Measurements from ENCODE around the gene SEPTIN8.
"Not testable (repeated sequence)": the region's sequence is repeated elsewhere in the genome, so short reads cannot be mapped to it uniquely, and the experiment has no call there.

Gene SEPTIN8

DNA sequence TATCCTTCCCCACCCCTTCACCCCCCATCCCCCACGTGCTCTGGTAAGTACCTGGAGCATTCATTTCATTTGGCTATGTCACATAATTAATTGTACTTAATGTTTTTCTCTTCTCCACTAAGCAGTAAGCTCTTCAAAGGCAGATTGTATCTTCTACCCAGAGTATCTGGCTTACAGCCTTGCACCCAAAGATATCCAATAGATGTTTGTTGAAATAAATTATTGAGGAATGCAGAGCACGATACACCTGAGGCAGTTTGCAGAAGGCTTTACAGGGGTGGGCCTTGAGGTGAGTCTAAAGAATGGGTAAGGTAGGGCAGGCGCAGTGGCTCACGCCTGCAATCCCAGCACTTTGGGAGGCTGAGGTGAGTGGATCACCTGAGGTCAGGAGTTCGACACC, 33.6 kb upstream of the SEPTIN8 start:
- Histone ChIP-seq H3K36me3 (ENCODE audit: control insufficient read depth, insufficient read depth, low read length) (no peaks in the 10 kb centered on the region), H3K9me3 (ENCODE audit: control insufficient read depth, low read length) (no peaks in the 10 kb centered on the region), H3K27ac (ENCODE audit: low read depth, low read length, severe bottlenecking) (no peak overlapping the region), H3K4me1 (ENCODE audit: control insufficient read depth, insufficient read depth, low read length, poor library complexity, severe bottlenecking) (no peaks in the 10 kb centered on the region), H3K4me3 (ENCODE audit: extremely low read depth, insufficient read depth, low read length, poor library complexity, severe bottlenecking) (no peak overlapping the region)
- WGBS, 2 experiments (ENCODE audit: insufficient coverage in 2 of 2): 84 to 90% methylated on average over 3 to 4 of the region's 5 CpGs

DNA sequence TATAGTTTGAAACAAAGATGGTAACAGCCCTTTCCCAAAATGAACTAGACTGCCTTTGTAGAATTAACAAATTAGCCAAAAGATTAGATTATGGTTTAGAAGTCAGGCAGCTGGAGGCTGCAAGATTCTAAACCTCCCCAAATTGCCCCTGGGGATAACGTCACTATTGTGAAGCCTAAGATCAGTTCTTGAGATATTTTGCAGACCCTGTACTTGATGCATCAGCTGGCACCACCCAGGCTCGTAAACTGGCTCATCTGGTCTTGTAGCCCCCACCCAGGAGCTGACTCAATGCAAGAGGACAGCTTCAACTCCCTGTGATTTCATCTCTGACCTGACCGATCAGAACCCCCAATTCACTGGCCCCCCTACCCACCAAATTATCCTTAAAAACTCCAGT, 31.8 kb upstream of the SEPTIN8 start:
- Histone ChIP-seq H3K4me1 (ENCODE audit: control insufficient read depth, insufficient read depth, low read length, poor library complexity, severe bottlenecking) (no peaks in the 10 kb centered on the region), H3K36me3 (ENCODE audit: control insufficient read depth, insufficient read depth, low read length) (no peaks in the 10 kb centered on the region), H3K4me3 (ENCODE audit: extremely low read depth, insufficient read depth, low read length, poor library complexity, severe bottlenecking) (no peak overlapping the region), H3K9me3 (ENCODE audit: control insufficient read depth, low read length) (no peaks in the 10 kb centered on the region), H3K27ac (ENCODE audit: low read depth, low read length, severe bottlenecking) (no peak overlapping the region)
- 48 to 85% methylated on average over 2 to 3 of the region's 3 CpGs for WGBS, 2 experiments (ENCODE audit: insufficient coverage in 2 of 2)

DNA sequence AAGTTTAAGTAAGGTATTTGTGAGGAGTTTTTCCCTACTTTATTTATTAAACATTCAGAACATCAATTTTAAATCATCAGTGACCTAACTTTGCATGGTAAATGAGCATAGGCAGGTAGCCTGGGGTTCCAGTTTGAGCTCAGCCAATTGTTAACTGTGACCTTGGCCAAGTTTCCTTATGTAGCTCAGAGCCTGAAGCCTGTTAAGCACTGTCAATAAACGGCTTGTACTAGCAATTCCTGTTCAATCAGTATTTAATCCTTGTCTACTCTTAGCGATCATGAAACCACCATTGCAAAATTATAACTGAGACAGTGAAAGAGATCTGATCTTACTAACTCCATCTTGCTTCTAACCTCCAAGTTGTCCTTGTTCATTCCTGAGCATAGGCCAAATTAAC, 31.4 kb upstream of the SEPTIN8 start:
- H3K36me3 ChIP-seq (ENCODE audit: control insufficient read depth, insufficient read depth, low read length): no peaks in the 10 kb centered on the region
- H3K4me1 ChIP-seq (ENCODE audit: control insufficient read depth, insufficient read depth, low read length, poor library complexity, severe bottlenecking): no peaks in the 10 kb centered on the region
- H3K27ac ChIP-seq (ENCODE audit: low read depth, low read length, severe bottlenecking): no peak overlapping the region
- WGBS, 2 experiments (ENCODE audit: insufficient coverage in 2 of 2): 71% methylated on average over 2 of the region's 2 CpGs; no CpG with 5 or more reads in 1 of the 2 experiments
- H3K4me3 ChIP-seq (ENCODE audit: extremely low read depth, insufficient read depth, low read length, poor library complexity, severe bottlenecking): no peak overlapping the region
- H3K9me3 ChIP-seq (ENCODE audit: control insufficient read depth, low read length): no peaks in the 10 kb centered on the region

DNA sequence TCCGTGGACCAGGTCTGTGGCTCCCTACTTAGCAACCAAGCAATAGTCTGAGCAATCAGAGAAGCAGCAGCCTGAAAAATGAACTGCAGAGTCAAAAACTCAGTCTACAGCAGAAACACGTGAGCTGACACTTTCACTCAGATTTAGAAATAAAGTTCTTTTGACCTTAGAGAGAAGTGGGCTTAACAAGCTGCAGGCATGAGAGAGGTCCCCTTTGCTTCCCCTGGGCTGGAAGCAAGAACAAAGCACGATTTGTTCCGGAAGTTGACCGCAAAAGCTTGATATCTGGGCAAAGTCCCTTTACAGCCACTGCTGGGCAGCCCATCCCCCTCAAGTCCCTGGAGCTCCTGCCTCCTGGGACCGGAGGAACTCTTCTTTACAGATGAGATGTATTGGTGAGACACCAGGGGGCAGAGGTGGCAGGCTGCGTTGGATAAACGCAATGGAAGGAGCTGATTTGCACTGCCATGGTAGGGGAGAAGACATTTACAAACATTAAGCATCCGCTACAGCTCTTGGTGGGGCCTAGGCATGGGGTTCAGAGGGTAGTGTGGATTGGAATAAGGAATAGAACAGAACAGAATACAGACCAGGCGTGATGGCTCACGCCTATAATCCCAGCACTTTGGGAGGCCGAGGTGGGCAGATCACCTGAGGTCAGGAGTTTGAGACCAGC, 30.3 kb upstream of the SEPTIN8 start:
- no peaks in the 10 kb centered on the region for H3K36me3 ChIP-seq (ENCODE audit: control insufficient read depth, insufficient read depth, low read length)
- H3K4me1 ChIP-seq (ENCODE audit: control insufficient read depth, insufficient read depth, low read length, poor library complexity, severe bottlenecking): no peaks in the 10 kb centered on the region
- H3K4me3 ChIP-seq (ENCODE audit: extremely low read depth, insufficient read depth, low read length, poor library complexity, severe bottlenecking): no peak overlapping the region
- 53 to 58% methylated on average over 10 to 12 of the region's 12 CpGs for WGBS, 2 experiments (ENCODE audit: insufficient coverage in 2 of 2)
- no peaks in the 10 kb centered on the region for H3K9me3 ChIP-seq (ENCODE audit: control insufficient read depth, low read length)
- H3K27ac ChIP-seq (ENCODE audit: low read depth, low read length, severe bottlenecking): no peak overlapping the region

DNA sequence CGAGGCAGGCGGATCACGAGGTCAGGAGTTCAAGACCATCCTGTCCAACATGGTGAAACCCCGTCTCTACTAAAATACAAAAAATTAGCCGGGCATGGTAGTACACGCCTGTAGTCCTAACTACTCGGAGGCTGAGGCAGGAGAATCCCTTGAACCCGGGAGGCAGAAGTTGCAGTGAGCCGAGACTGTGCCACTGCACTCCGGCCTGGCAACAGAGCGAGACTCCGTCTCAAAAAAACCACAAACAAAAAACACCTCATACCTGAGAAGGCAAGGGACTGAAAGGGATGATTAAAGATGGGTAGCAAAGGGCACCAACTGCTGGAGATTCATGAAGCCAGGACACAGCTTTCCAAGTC, 29.7 kb upstream of the SEPTIN8 start:
- H3K9me3 ChIP-seq (ENCODE audit: control insufficient read depth, low read length); H3K4me1 ChIP-seq (ENCODE audit: control insufficient read depth, insufficient read depth, low read length, poor library complexity, severe bottlenecking); H3K36me3 ChIP-seq (ENCODE audit: control insufficient read depth, insufficient read depth, low read length); H3K27ac ChIP-seq (ENCODE audit: low read depth, low read length, severe bottlenecking); H3K4me3 ChIP-seq (ENCODE audit: extremely low read depth, insufficient read depth, low read length, poor library complexity, severe bottlenecking): not testable (repeated sequence)
- 90 to 97% methylated on average over 9 of the region's 12 CpGs for WGBS, 2 experiments (ENCODE audit: insufficient coverage in 2 of 2)

DNA sequence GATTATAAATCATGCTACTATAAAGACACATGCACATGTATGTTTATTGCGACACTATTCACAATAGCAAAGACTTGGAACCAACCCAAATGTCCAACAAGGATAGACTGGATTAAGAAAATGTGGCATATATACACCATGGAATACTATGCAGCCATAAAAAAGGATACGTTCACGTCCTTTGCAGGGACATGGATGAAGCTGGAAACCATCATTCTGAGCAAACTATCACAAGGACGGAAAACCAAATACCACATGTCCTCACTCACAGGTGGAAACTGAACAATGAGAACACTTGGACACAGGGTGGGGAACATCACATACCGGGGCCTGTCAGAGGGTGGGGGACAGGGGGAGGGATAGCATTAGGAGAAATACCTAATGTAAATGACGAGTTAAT, 28.8 kb upstream of the SEPTIN8 start:
- not testable (repeated sequence) for H3K27ac ChIP-seq (ENCODE audit: low read depth, low read length, severe bottlenecking); H3K4me1 ChIP-seq (ENCODE audit: control insufficient read depth, insufficient read depth, low read length, poor library complexity, severe bottlenecking); H3K4me3 ChIP-seq (ENCODE audit: extremely low read depth, insufficient read depth, low read length, poor library complexity, severe bottlenecking); H3K9me3 ChIP-seq (ENCODE audit: control insufficient read depth, low read length); H3K36me3 ChIP-seq (ENCODE audit: control insufficient read depth, insufficient read depth, low read length)
- 83 to 86% methylated on average over 2 of the region's 6 CpGs for WGBS, 2 experiments (ENCODE audit: insufficient coverage in 2 of 2)

DNA sequence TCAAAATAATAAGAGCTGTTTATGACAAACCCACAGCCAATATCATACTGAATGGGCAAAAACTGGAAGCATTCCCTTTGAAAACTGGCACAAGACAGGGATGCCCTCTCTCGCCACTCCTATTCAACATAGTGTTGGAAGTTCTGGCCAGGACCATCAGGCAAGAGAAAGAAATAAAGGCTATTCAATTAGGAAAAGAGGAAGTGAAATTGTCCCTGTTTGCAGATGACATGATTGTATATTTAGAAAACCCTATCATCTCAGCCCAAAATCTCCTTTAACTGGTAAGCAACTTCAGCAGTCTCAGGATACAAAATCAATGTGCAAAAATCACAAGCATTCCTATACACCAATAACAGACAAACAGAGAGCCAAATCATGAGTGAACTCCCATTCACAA, 27.2 kb upstream of the SEPTIN8 start:
- H3K36me3 ChIP-seq (ENCODE audit: control insufficient read depth, insufficient read depth, low read length); H3K4me3 ChIP-seq (ENCODE audit: extremely low read depth, insufficient read depth, low read length, poor library complexity, severe bottlenecking); H3K4me1 ChIP-seq (ENCODE audit: control insufficient read depth, insufficient read depth, low read length, poor library complexity, severe bottlenecking); H3K27ac ChIP-seq (ENCODE audit: low read depth, low read length, severe bottlenecking); H3K9me3 ChIP-seq (ENCODE audit: control insufficient read depth, low read length): not testable (repeated sequence)
- no CpG with 5 or more reads among the region's 1 CpG for WGBS, 2 experiments (ENCODE audit: insufficient coverage in 2 of 2)

DNA sequence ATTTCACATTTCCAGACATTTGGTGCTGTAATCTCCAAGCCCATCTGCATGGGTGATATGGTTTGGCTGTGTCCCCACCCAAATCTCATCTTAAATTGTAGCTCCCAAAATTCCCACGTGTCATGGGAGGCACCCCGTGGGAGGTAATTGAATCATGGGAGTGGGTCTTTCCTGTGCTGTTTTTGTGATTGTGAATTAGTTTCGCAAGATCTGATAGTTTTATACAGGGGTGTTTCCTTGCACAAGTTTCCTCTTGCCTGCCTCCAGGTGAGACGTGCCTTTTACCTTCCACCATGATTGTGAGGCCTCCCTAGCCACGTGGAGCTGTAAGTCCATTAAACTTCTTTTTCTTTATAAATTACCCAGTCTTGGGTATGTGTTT, 25.6 kb upstream of the SEPTIN8 start:
- H3K27ac ChIP-seq (ENCODE audit: low read depth, low read length, severe bottlenecking); H3K4me3 ChIP-seq (ENCODE audit: extremely low read depth, insufficient read depth, low read length, poor library complexity, severe bottlenecking); H3K4me1 ChIP-seq (ENCODE audit: control insufficient read depth, insufficient read depth, low read length, poor library complexity, severe bottlenecking); H3K9me3 ChIP-seq (ENCODE audit: control insufficient read depth, low read length); H3K36me3 ChIP-seq (ENCODE audit: control insufficient read depth, insufficient read depth, low read length): not testable (repeated sequence)
- WGBS, 2 experiments (ENCODE audit: insufficient coverage in 2 of 2): 100% methylated on average over 1 of the region's 5 CpGs; no CpG with 5 or more reads in 1 of the 2 experiments

DNA sequence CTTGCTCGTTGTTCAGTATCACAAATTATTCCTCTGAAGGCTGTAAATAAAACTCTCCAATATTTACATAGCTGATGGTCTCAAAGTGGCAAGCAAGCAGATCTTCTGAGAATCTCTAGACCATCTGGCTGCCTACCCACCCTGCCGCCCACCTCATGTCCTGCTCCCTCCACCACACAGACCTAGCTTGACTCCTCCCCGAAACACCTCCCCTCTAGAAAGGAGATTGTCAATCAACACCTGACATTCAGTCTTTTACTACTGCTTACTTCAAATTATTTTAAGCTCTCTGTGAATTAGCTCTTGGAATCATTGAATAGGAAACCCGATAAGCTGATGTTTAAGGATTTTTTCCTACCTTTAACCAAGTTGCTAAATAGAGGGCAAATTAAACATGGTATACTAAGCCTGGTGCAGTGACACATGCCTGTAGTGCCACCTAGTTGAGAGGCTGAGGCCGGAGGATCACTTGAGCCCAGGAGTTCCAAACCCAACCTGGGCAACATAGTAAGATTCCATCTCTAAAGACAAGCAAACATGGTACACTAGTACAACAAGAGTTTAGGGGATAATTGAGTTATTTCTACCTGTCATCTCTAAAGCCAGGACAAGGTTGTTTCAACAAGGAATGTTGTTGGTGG, 25.1 kb upstream of the SEPTIN8 start:
- WGBS, 2 experiments (ENCODE audit: insufficient coverage in 2 of 2): 93 to 100% methylated on average over 3 of the region's 5 CpGs

DNA sequence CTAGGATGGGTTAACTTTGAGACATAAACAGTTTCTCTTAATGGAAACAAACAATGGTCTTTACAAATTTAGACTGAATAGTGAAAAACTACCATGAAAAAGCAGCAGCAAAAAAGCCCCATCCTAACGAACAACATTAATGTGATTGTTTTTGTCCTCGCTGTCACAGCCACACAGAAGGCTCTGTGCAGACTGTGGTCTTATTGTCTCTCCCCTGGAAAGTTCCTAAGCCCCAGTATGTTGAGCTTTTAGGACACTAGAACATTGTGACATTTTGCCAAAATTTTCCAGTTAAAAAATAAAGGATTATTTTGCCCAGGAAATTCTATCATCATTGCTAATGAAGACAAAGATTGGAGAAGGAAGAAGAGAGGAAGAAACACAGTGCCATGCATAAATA, 23.5 kb upstream of the SEPTIN8 start:
- peaks cover 7% of the 10 kb centered on the region for H3K4me1 ChIP-seq (ENCODE audit: control insufficient read depth, insufficient read depth, low read length, poor library complexity, severe bottlenecking)
- no peaks in the 10 kb centered on the region for H3K9me3 ChIP-seq (ENCODE audit: control insufficient read depth, low read length)
- no peak overlapping the region for H3K27ac ChIP-seq (ENCODE audit: low read depth, low read length, severe bottlenecking)
- H3K36me3 ChIP-seq (ENCODE audit: control insufficient read depth, insufficient read depth, low read length): no peaks in the 10 kb centered on the region
- no peak overlapping the region for H3K4me3 ChIP-seq (ENCODE audit: extremely low read depth, insufficient read depth, low read length, poor library complexity, severe bottlenecking)
- WGBS, 2 experiments (ENCODE audit: insufficient coverage in 2 of 2): 73 to 75% methylated on average over 2 of the region's 2 CpGs

More for the DNA sequence above, 25.1 kb upstream of the SEPTIN8 start:
- no peaks in the 10 kb centered on the region for H3K36me3 ChIP-seq (ENCODE audit: control insufficient read depth, insufficient read depth, low read length)
- H3K4me1 ChIP-seq (ENCODE audit: control insufficient read depth, insufficient read depth, low read length, poor library complexity, severe bottlenecking): peaks cover 7% of the 10 kb centered on the region
- H3K27ac ChIP-seq (ENCODE audit: low read depth, low read length, severe bottlenecking): no peak overlapping the region
- no peaks in the 10 kb centered on the region for H3K9me3 ChIP-seq (ENCODE audit: control insufficient read depth, low read length)
- H3K4me3 ChIP-seq (ENCODE audit: extremely low read depth, insufficient read depth, low read length, poor library complexity, severe bottlenecking): no peak overlapping the region

DNA sequence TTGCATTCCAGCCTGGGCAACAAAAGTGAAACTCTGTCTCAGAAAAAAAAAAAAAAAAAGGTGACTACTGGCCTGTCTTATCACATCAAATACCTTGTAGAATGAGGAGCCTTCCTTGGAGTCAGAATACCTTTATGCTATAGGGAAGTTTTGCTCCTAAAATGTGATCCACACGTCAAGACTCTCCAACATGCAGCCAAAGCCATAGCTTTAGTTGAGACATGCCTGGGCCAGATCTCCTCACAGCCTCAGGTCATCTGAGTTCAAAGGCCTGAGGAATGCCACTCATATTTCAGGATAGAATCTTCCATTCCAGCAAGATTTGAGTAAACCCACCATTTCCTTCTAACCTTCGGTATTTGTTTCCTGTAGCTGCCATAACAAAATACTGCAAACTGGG, 22.4 kb upstream of the SEPTIN8 start:
- WGBS, 2 experiments (ENCODE audit: insufficient coverage in 2 of 2): 79 to 91% methylated on average over 1 to 2 of the region's 2 CpGs

More for the DNA sequence above, 22.4 kb upstream of the SEPTIN8 start:
- H3K4me3 ChIP-seq (ENCODE audit: extremely low read depth, insufficient read depth, low read length, poor library complexity, severe bottlenecking): no peak overlapping the region
- H3K9me3 ChIP-seq (ENCODE audit: control insufficient read depth, low read length): no peaks in the 10 kb centered on the region
- peaks cover 7% of the 10 kb centered on the region for H3K4me1 ChIP-seq (ENCODE audit: control insufficient read depth, insufficient read depth, low read length, poor library complexity, severe bottlenecking)
- no peak overlapping the region for H3K27ac ChIP-seq (ENCODE audit: low read depth, low read length, severe bottlenecking)
- H3K36me3 ChIP-seq (ENCODE audit: control insufficient read depth, insufficient read depth, low read length): no peaks in the 10 kb centered on the region
